Smooth muscle cell (in vitro differentiated cells): ENCODE results near the gene LRFN4. TPM values are rescaled to one million over a fixed set of nuclear protein-coding genes. Genes with fewer than 3 reads are reported as not detected.

Experiments
- DNase-seq: peaks from one replicate; lab custom pipeline; 2025; ENCODE audit not compliant: unreplicated experiment; lab: John Stamatoyannopoulos, UW
- H2AFZ ChIP-seq: fragments of 200-600 bp; sonication (generic); 2 replicates; pipeline ENCODE4 v1.6.0; 2016; ENCODE audit warnings: antibody characterized with exemption, low read depth, mild to moderate bottlenecking
- H3F3A ChIP-seq: fragments of 200-600 bp; sonication (generic); 2 replicates; pipeline ENCODE4 v1.6.0; 2017; ENCODE audit warnings: antibody characterized with exemption, low read depth
- H3K27ac ChIP-seq: fragments of 200-600 bp; sonication (generic); 2 replicates; pipeline ENCODE4 v1.5.1; 2016; ENCODE audit warnings: low read depth, mild to moderate bottlenecking
- H3K27me3 ChIP-seq: fragments of 200-600 bp; sonication (generic); 2 replicates; pipeline ENCODE4 v1.6.1; 2016; ENCODE audit warnings: low read depth, mild to moderate bottlenecking
- H3K36me3 ChIP-seq: fragments of 200-600 bp; sonication (generic); 2 replicates; pipeline ENCODE4 v1.5.1; 2016; ENCODE audit warnings: low read depth
- H3K4me1 ChIP-seq: fragments of 200-600 bp; sonication (generic); 2 replicates; pipeline ENCODE4 v1.5.1; 2016; ENCODE audit warnings: low read depth
- H3K4me2 ChIP-seq: fragments of 200-600 bp; sonication (generic); 2 replicates; pipeline ENCODE4 v1.6.0; 2016; ENCODE audit warnings: mild to moderate bottlenecking
- H3K4me3 ChIP-seq: fragments of 200-600 bp; sonication (generic); 2 replicates; pipeline ENCODE4 v1.5.1; 2016; ENCODE audit warnings: mild to moderate bottlenecking
- H3K79me2 ChIP-seq: fragments of 200-600 bp; sonication (generic); 2 replicates; pipeline ENCODE4 v1.6.0; 2016; ENCODE audit warnings: low read depth, mild to moderate bottlenecking
- H3K9ac ChIP-seq: fragments of 200-600 bp; sonication (generic); 2 replicates; pipeline ENCODE4 v1.6.0; 2016; ENCODE audit warnings: low read depth
- H3K9me3 ChIP-seq: fragments of 200-600 bp; sonication (generic); replicated peaks from 2 replicates; pipeline ENCODE4 v1.5.1; 2016; ENCODE audit warnings: low read depth
- H4K20me1 ChIP-seq: fragments of 200-600 bp; sonication (generic); 2 replicates; pipeline ENCODE4 v1.6.0; 2016; ENCODE audit warnings: low read depth
- WGBS: methylation state at CpG from one replicate; pipeline ENCODE4 v1.1.7; 2016; ENCODE audit warnings: low lambda C conversion rate; 5-methylcytosine and 5-hydroxymethylcytosine counted together
- polyA plus RNA-seq: library from polyadenylated mRNA; unstranded; fragments of >200 nt; fragmentation: Nextera tagmentation; extraction: Ambion mirVana; gene quantifications from 2 replicates; pipeline ENCODE4 v1.2.1, GENCODE V29; 2016
- total RNA-seq: library from RNA; depleted of rRNA; stranded (reverse); fragments of >200 nt; gene quantifications from 2 replicates; pipeline ENCODE4 v1.2.3, GENCODE V29; 2014
- TF ChIP-seq, protein P1 (sequence below): fragments of 200-600 bp; sonication (generic); IDR thresholded peaks from 2 replicates; pipeline ENCODE4 v1.5.1; 2017; ENCODE audit warnings: borderline replicate concordance, mild to moderate bottlenecking, antibody characterized with exemption; ENCODE audit not compliant: insufficient read depth, poor library complexity, severe bottlenecking

Gene LRFN4
- total and polyA plus RNA-seq, 2 experiments from 2014 or later = 14.7 to 37.6 TPM

DNA sequence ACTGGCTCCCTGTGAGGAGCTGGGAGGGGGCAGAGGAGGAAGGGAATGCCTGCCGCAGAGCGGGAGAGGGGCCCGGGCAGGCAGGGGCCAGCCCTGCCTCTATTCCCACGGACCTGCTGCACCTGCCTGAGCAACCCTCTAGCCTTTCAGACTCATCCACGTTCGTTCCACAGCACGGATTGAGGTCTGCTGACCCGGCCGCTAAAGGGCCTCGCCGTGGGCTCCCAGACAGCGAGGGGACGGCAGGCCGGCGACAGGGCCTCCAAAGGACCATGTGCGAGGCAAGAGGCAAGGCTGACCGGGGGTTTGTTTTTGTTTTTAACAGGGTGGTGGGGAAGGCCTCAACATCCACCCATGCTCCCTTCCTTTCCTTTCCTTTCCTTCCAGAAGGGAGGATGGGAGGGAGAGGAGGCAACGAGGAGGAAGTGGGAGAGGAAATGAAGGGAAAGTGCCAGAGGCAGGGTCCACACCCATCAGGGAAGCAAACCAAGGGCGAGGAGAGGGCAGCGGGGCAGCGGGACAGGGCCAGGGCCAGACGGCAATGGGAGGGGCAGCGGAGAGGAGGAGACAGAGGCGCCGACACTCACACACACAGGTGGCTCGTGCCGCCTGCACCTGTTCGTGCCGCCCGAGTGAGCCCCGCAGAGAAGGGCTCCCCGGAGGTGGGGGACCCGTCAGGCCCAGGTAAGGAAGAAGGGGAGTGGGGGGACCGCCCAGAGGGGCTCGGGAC, 7.5 kb downstream of the LRFN4 start:
- 86% methylated on average over 30 of the region's 35 CpGs for WGBS
- no peak overlapping the region for H3K27ac ChIP-seq

DNA sequence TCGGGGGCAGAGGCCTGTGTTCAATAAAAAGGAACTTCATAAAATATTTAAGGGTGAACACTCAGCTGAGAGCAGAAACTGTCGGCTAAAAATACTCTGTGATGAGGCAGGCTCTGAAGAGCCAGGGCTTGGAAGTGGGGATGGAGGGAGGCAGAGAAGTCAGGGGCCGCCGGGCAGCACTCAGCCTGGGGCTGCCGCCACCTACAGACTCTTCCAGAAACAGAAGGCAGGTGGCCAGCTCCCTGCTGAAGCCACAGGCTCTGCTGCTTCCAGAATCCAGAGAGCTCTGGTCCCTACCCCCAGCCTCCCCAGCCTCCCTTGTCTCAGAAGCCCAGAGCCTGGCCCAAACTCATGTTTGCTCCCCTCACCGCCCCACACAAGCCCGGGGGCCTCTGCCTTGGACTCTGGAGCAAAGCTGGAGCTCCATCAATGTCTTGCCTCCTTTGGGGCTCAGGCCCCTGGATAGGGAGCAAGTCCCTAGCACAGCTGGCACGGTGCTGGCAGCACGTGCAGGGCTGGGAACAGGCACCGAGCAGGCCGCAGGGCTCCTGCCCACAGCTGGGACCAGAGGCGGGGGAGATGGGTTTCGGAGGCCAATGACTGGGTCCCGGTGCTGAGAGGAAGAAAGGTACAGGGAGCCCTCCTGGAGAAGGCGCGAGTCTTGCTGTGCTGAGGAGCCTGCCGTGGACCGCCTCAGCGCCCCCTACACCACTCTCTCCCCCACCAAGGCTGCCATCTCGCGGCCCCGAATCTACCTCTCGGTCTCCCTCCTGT, 8.2 kb downstream of the LRFN4 start:
- Histone ChIP-seq H3K4me2 (no peak overlapping the region), H3K79me2 (no peaks in the 10 kb centered on the region), H2AFZ (no peak overlapping the region), H3K27me3 (no peaks in the 10 kb centered on the region), H3K9me3 (no peaks in the 10 kb centered on the region), H3K27ac (no peak overlapping the region), H3K4me3 (no peak overlapping the region), H4K20me1 (no peaks in the 10 kb centered on the region), H3K36me3 (no peaks in the 10 kb centered on the region), H3K4me1 (no peaks in the 10 kb centered on the region), H3F3A (no peaks in the 10 kb centered on the region), H3K9ac (no peak overlapping the region)
- DNase-seq = no peak
- TF ChIP-seq, protein P1, sequence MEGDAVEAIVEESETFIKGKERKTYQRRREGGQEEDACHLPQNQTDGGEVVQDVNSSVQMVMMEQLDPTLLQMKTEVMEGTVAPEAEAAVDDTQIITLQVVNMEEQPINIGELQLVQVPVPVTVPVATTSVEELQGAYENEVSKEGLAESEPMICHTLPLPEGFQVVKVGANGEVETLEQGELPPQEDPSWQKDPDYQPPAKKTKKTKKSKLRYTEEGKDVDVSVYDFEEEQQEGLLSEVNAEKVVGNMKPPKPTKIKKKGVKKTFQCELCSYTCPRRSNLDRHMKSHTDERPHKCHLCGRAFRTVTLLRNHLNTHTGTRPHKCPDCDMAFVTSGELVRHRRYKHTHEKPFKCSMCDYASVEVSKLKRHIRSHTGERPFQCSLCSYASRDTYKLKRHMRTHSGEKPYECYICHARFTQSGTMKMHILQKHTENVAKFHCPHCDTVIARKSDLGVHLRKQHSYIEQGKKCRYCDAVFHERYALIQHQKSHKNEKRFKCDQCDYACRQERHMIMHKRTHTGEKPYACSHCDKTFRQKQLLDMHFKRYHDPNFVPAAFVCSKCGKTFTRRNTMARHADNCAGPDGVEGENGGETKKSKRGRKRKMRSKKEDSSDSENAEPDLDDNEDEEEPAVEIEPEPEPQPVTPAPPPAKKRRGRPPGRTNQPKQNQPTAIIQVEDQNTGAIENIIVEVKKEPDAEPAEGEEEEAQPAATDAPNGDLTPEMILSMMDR = no peak
- 91% methylated on average over 13 of the region's 23 CpGs for WGBS

More for the DNA sequence above, 7.5 kb downstream of the LRFN4 start:
- no peaks in the 10 kb centered on the region for H3K9me3 ChIP-seq
- H3K9ac ChIP-seq = no peak overlapping the region
- H3K36me3 ChIP-seq = no peaks in the 10 kb centered on the region
- no peak overlapping the region for H3K4me2 ChIP-seq
- H3K4me1 ChIP-seq = no peaks in the 10 kb centered on the region
- H3K79me2 ChIP-seq = no peaks in the 10 kb centered on the region
- no peak for DNase-seq
- no peaks in the 10 kb centered on the region for H4K20me1 ChIP-seq
- TF ChIP-seq, protein P1 = no peak
- H2AFZ ChIP-seq = no peak overlapping the region
- no peaks in the 10 kb centered on the region for H3F3A ChIP-seq
- no peak overlapping the region for H3K4me3 ChIP-seq
- H3K27me3 ChIP-seq = no peaks in the 10 kb centered on the region

DNA sequence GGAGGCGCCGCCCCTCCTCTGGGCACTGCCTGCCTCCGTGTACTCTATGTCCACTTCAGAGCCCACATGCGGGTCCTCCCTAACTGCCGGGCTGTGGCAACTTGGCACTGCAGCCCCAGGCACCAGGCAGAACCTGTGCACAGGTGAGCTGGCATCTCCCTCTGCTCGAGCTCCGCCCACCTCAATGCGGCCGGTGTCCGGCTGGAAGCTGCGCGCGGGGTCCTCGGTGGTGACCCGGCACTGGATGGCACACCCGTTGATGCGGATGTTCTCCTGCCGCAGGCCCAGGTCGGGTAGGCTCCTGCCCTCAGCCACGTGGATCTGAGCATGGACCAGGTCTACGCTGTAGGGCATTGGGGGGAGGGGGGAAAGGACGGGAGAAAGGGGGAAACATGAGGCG, 9.1 kb downstream of the LRFN4 start:
- WGBS = 92% methylated on average over 23 of the region's 23 CpGs
- H3K4me3 ChIP-seq = no peak overlapping the region
- H2AFZ ChIP-seq = no peak overlapping the region
- DNase-seq = no peak
- no peak overlapping the region for H3K27ac ChIP-seq
- H3K27me3 ChIP-seq = no peaks in the 10 kb centered on the region
- H3K4me1 ChIP-seq = no peaks in the 10 kb centered on the region
- H3K36me3 ChIP-seq = no peaks in the 10 kb centered on the region
- no peaks in the 10 kb centered on the region for H4K20me1 ChIP-seq
- H3K4me2 ChIP-seq = no peak overlapping the region
- H3K9me3 ChIP-seq = no peaks in the 10 kb centered on the region
- H3K79me2 ChIP-seq = no peaks in the 10 kb centered on the region
- H3K9ac ChIP-seq = no peak overlapping the region
- H3F3A ChIP-seq = no peaks in the 10 kb centered on the region
- TF ChIP-seq, protein P1 = no peak
